Measurements from ENCODE around the gene AMDHD1. TPM values are rescaled to one million over a fixed set of nuclear protein-coding genes. Genes with fewer than 3 reads are reported as not detected.

AMDHD1 gene
- total RNA-seq, 1 experiment from 2014 or later: 1.2 TPM

GRCh38 chr12:95956557-95957145 lies 13.5 kb downstream of the AMDHD1 start:
- H3K4me3 Mint-ChIP-seq (ENCODE audit: low read depth, unreplicated experiment): no peak overlapping the region
- H3K27me3 Mint-ChIP-seq (ENCODE audit: unreplicated experiment): peaks cover 14% of the 10 kb centered on the region
- no peak for TF ChIP-seq CTCF (IDR thresholded peaks at IDR 0.05; ENCODE audit: unreplicated experiment)
- no peaks in the 10 kb centered on the region for H3K4me1 Mint-ChIP-seq (ENCODE audit: low read depth, unreplicated experiment)
- no peak overlapping the region for H3K27ac Mint-ChIP-seq (ENCODE audit: unreplicated experiment)
- H3K36me3 Mint-ChIP-seq (ENCODE audit: insufficient read depth, unreplicated experiment): no peaks in the 10 kb centered on the region
- CTCF ChIA-PET: interaction anchor here (1.5 kb wide), 1 partner anchor 10 kb away, joined by 3 read pairs; no protein-coding TSS in a partner anchor
- intact Hi-C loops (cut with micrococcal nuclease; ENCODE audit: unreplicated experiment): no loop called here
- BruUV-seq (replicated peaks): no TSS peak
- no peak for DNase-seq
- H3K9me3 Mint-ChIP-seq (ENCODE audit: low read depth, unreplicated experiment): no peaks in the 10 kb centered on the region

GRCh38 chr12:95959107-95959506 lies 16.0 kb downstream of the AMDHD1 start:
- no peaks in the 10 kb centered on the region for H3K27me3 Mint-ChIP-seq (ENCODE audit: unreplicated experiment)
- intact Hi-C loops (cut with micrococcal nuclease; ENCODE audit: unreplicated experiment): loop anchor here (1.0 kb wide), 1 partner anchor 41 kb away; no protein-coding TSS in a partner anchor
- CTCF ChIA-PET: interaction anchor here (1.0 to 1.6 kb wide), 2 partner anchors 16 to 40 kb away, joined by 7 to 12 read pairs; partner anchors contain the start of genes AMDHD1 and CCDC38
- H3K9me3 Mint-ChIP-seq (ENCODE audit: low read depth, unreplicated experiment): no peaks in the 10 kb centered on the region
- no peak overlapping the region for H3K4me3 Mint-ChIP-seq (ENCODE audit: low read depth, unreplicated experiment)
- no peaks in the 10 kb centered on the region for H3K4me1 Mint-ChIP-seq (ENCODE audit: low read depth, unreplicated experiment)
- no peak for TF ChIP-seq CTCF (IDR thresholded peaks at IDR 0.05; ENCODE audit: unreplicated experiment)
- BruUV-seq (replicated peaks): no TSS peak
- H3K27ac Mint-ChIP-seq (ENCODE audit: unreplicated experiment): no peak overlapping the region
- no peaks in the 10 kb centered on the region for H3K36me3 Mint-ChIP-seq (ENCODE audit: insufficient read depth, unreplicated experiment)
- peak; percentile 6 for DNase-seq

GRCh38 chr12:95960241-95960640 lies 17.1 kb downstream of the AMDHD1 start:
- CTCF ChIA-PET: interaction anchor here (1.6 kb wide), 1 partner anchor 18 kb away, joined by 7 read pairs; the partner anchor contains the start of genes AMDHD1 and CCDC38
- intact Hi-C loops (cut with micrococcal nuclease; ENCODE audit: unreplicated experiment): loop anchor here (5.0 kb wide), 1 partner anchor 37 kb away; the partner anchor contains the start of gene HAL
- no peaks in the 10 kb centered on the region for H3K27me3 Mint-ChIP-seq (ENCODE audit: unreplicated experiment)
- no peaks in the 10 kb centered on the region for H3K36me3 Mint-ChIP-seq (ENCODE audit: insufficient read depth, unreplicated experiment)
- no peak for TF ChIP-seq CTCF (IDR thresholded peaks at IDR 0.05; ENCODE audit: unreplicated experiment)
- no peaks in the 10 kb centered on the region for H3K9me3 Mint-ChIP-seq (ENCODE audit: low read depth, unreplicated experiment)
- no peaks in the 10 kb centered on the region for H3K4me1 Mint-ChIP-seq (ENCODE audit: low read depth, unreplicated experiment)
- DNase-seq: no peak
- BruUV-seq (replicated peaks): no TSS peak
- no peak overlapping the region for H3K27ac Mint-ChIP-seq (ENCODE audit: unreplicated experiment)
- no peak overlapping the region for H3K4me3 Mint-ChIP-seq (ENCODE audit: low read depth, unreplicated experiment)

- Mint-ChIP-seq H3K27me3 (ENCODE audit: unreplicated experiment) (no peaks in the 10 kb centered on the region), H3K9me3 (ENCODE audit: low read depth, unreplicated experiment) (no peaks in the 10 kb centered on the region), H3K36me3 (ENCODE audit: insufficient read depth, unreplicated experiment) (no peaks in the 10 kb centered on the region), H3K27ac (ENCODE audit: unreplicated experiment) (no peak overlapping the region), H3K4me1 (ENCODE audit: low read depth, unreplicated experiment) (peaks cover 10% of the 10 kb centered on the region), H3K4me3 (ENCODE audit: low read depth, unreplicated experiment) (no peak overlapping the region)
- intact Hi-C loops (cut with micrococcal nuclease; ENCODE audit: unreplicated experiment): loop anchor here (5.0 kb wide), 1 partner anchor 35 kb away; the partner anchor contains the start of gene HAL
- BruUV-seq (replicated peaks): no TSS peak
- DNase-seq: no peak
- CTCF ChIA-PET: interaction anchor here (0.6 kb wide), 1 partner anchor 1306 kb away, joined by 4 read pairs; no protein-coding TSS in a partner anchor
- no peak for TF ChIP-seq CTCF (IDR thresholded peaks at IDR 0.05; ENCODE audit: unreplicated experiment)
Observed at GRCh38 chr12:95962222-95962621, 19.1 kb downstream of the AMDHD1 start.

Data from Calu3 (cell line).